ENCODE measurements around the gene SSX7. TPM values are rescaled to one million over a fixed set of nuclear protein-coding genes. Genes with fewer than 3 reads are reported as not detected.
"Not testable (repeated sequence)": the region's sequence is repeated elsewhere in the genome, so short reads cannot be mapped to it uniquely, and the experiment has no call there.

The SSX7 gene
- not detected for total RNA-seq

GRCh38 chrX:52654800-52655199, at the start of gene SSX7:
Gene SSX7, minus strand, starts transcription at chrX:52654900. Its CDS starts 1,428 bp downstream, at chrX:52653472.
- DNase-seq; H3K27me3 ChIP-seq; H3K4me1 ChIP-seq; H3K4me3 ChIP-seq; H3K9me3 ChIP-seq; H3K36me3 ChIP-seq (replicated peaks in 1 of 2; ENCODE audit: insufficient read depth in 1 of 2, low read depth in 2 of 2); H3K27ac ChIP-seq; ATAC-seq; intact Hi-C loops (cut with DNase I): not testable (repeated sequence)
- WGBS, 2 donors = 72 to 74% methylated on average over 8 to 9 of the region's 9 CpGs

GRCh38 chrX:52692034-52692433, 37.3 kb upstream of the SSX7 start:
- H3K4me1 ChIP-seq; H3K27me3 ChIP-seq; ATAC-seq; H3K4me3 ChIP-seq; H3K9me3 ChIP-seq; H3K36me3 ChIP-seq (replicated peaks in 1 of 2; ENCODE audit: insufficient read depth in 1 of 2, low read depth in 2 of 2); DNase-seq; H3K27ac ChIP-seq; intact Hi-C loops (cut with DNase I): not testable (repeated sequence)
- no CpG with 5 or more reads among the region's 4 CpGs for WGBS, 2 donors

GRCh38 chrX:52662218-52662617, 7.5 kb upstream of the SSX7 start:
- H3K27ac ChIP-seq; intact Hi-C loops (cut with DNase I); H3K4me3 ChIP-seq; H3K9me3 ChIP-seq; H3K27me3 ChIP-seq; ATAC-seq; DNase-seq; H3K4me1 ChIP-seq; H3K36me3 ChIP-seq (replicated peaks in 1 of 2; ENCODE audit: insufficient read depth in 1 of 2, low read depth in 2 of 2): not testable (repeated sequence)
- 69 to 80% methylated on average over 1 to 2 of the region's 2 CpGs for WGBS, 2 donors

GRCh38 chrX:52655475-52655874, 775 bp upstream of the SSX7 start:
- H3K36me3 ChIP-seq (replicated peaks in 1 of 2; ENCODE audit: insufficient read depth in 1 of 2, low read depth in 2 of 2); H3K4me1 ChIP-seq; H3K27me3 ChIP-seq; H3K27ac ChIP-seq; DNase-seq; H3K4me3 ChIP-seq; intact Hi-C loops (cut with DNase I); ATAC-seq; H3K9me3 ChIP-seq: not testable (repeated sequence)
- 77 to 91% methylated on average over 6 to 8 of the region's 8 CpGs for WGBS, 2 donors

GRCh38 chrX:52650676-52651075, 4.0 kb downstream of the SSX7 start:
- H3K4me3 ChIP-seq; H3K27me3 ChIP-seq; H3K27ac ChIP-seq; H3K9me3 ChIP-seq; DNase-seq; H3K4me1 ChIP-seq; ATAC-seq; intact Hi-C loops (cut with DNase I); H3K36me3 ChIP-seq (replicated peaks in 1 of 2; ENCODE audit: insufficient read depth in 1 of 2, low read depth in 2 of 2): not testable (repeated sequence)
- WGBS, 2 donors = 35 to 43% methylated on average over 3 of the region's 3 CpGs

GRCh38 chrX:52648956-52649355, 5.7 kb downstream of the SSX7 start:
- H3K4me1 ChIP-seq; H3K9me3 ChIP-seq; intact Hi-C loops (cut with DNase I); DNase-seq; H3K27me3 ChIP-seq; H3K4me3 ChIP-seq; H3K27ac ChIP-seq; ATAC-seq; H3K36me3 ChIP-seq (replicated peaks in 1 of 2; ENCODE audit: insufficient read depth in 1 of 2, low read depth in 2 of 2): not testable (repeated sequence)
- WGBS, 2 donors = 77 to 87% methylated on average over 7 of the region's 7 CpGs

GRCh38 chrX:52628483-52628882, 26.2 kb downstream of the SSX7 start:
- H3K4me1 ChIP-seq; H3K36me3 ChIP-seq (replicated peaks in 1 of 2; ENCODE audit: insufficient read depth in 1 of 2, low read depth in 2 of 2); H3K9me3 ChIP-seq; H3K27ac ChIP-seq; H3K27me3 ChIP-seq; DNase-seq; intact Hi-C loops (cut with DNase I); H3K4me3 ChIP-seq; ATAC-seq: not testable (repeated sequence)
- WGBS, 2 donors = 71 to 77% methylated on average over 3 of the region's 3 CpGs

- H3K9me3 ChIP-seq; H3K36me3 ChIP-seq (replicated peaks in 1 of 2; ENCODE audit: insufficient read depth in 1 of 2, low read depth in 2 of 2); H3K4me1 ChIP-seq; DNase-seq; intact Hi-C loops (cut with DNase I); H3K4me3 ChIP-seq; ATAC-seq; H3K27ac ChIP-seq; H3K27me3 ChIP-seq: not testable (repeated sequence)
- WGBS, 2 donors = 43 to 62% methylated on average over 4 to 8 of the region's 8 CpGs
These were observed 34.0 kb downstream of the SSX7 start for GRCh38 chrX:52620661-52621060.

GRCh38 chrX:52608961-52609360, 45.7 kb downstream of the SSX7 start:
- ATAC-seq (no peak), DNase-seq (no peak)
- H3K4me3 ChIP-seq = no peak overlapping the region
- H3K27ac ChIP-seq = no peak overlapping the region
- H3K4me1 ChIP-seq = no peaks in the 10 kb centered on the region
- TF ChIP-seq CTCF (IDR thresholded peaks at IDR 0.05) (no peak), POLR2A (IDR thresholded peaks at IDR 0.05) (no peak)
- WGBS, 2 donors = 10 to 24% methylated on average over 1 of the region's 1 CpG
- H3K27me3 ChIP-seq = no peaks in the 10 kb centered on the region
- intact Hi-C loops (cut with DNase I) = no loop called here
- no peaks in the 10 kb centered on the region for H3K36me3 ChIP-seq (replicated peaks in 1 of 2; ENCODE audit: insufficient read depth in 1 of 2, low read depth in 2 of 2)
- H3K9me3 ChIP-seq = no peaks in the 10 kb centered on the region

- intact Hi-C loops (cut with DNase I); H3K4me1 ChIP-seq; DNase-seq; H3K27me3 ChIP-seq; H3K4me3 ChIP-seq; ATAC-seq; H3K36me3 ChIP-seq (replicated peaks in 1 of 2; ENCODE audit: insufficient read depth in 1 of 2, low read depth in 2 of 2); H3K9me3 ChIP-seq; H3K27ac ChIP-seq: not testable (repeated sequence)
- WGBS, 2 donors = 59 to 75% methylated on average over 5 to 8 of the region's 8 CpGs
These were observed 51.5 kb downstream of the SSX7 start for GRCh38 chrX:52603151-52603550.

Data from body of pancreas (tissue), 4 donors.